ENCODE data around the gene HCRTR1.

GRCh38 chr1:31651766-31652165, 34.3 kb downstream of the HCRTR1 start:
- TF ChIP-seq CTCF (IDR thresholded peaks at IDR 0.05) (no peak), POLR2AphosphoS5 (IDR thresholded peaks at IDR 0.05) (no peak)
